ENCODE measurements around the gene C1RL. TPM values are rescaled to one million over a fixed set of nuclear protein-coding genes. Genes with fewer than 3 reads are reported as not detected.

The C1RL gene
- total RNA-seq, 2 experiments from 2014 or later, result 3.0 to 10.4 TPM

DNA sequence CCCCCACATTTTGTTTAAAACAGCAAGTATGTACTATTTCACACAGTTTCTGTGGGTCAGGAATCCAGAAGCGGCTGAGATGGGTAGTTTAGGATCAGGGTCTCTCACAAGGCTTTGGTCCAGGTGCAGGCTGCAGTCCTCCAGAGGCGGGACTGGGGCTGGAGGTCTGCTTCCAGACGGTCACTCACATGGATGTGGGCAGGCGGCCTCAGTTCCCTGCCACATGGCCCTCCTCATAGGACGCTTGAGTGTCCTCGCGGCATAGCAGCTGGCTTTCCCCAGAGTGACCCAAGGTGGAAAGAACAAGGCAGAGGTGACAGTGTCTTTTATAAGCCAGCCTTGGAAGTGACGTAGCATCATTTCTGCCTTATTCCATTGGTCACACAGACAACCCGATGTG is 7.9 kb upstream of the C1RL start:
- Histone ChIP-seq H3K4me1 (ENCODE audit: insufficient read depth, low read length, poor library complexity, severe bottlenecking) (no peaks in the 10 kb centered on the region), H3K4me3 (ENCODE audit: low read depth, low read length, poor library complexity, severe bottlenecking) (no peak overlapping the region), H3K4me2 (ENCODE audit: low read length) (no peak overlapping the region), H4K20me1 (ENCODE audit: insufficient read depth, low read length) (no peaks in the 10 kb centered on the region), H3K27ac (ENCODE audit: low read depth, low read length, poor library complexity, severe bottlenecking) (no peak overlapping the region), H3K9me2 (ENCODE audit: insufficient read depth, low read length) (no peaks in the 10 kb centered on the region), H2AFZ (ENCODE audit: low read length) (no peak overlapping the region), H3K79me2 (ENCODE audit: insufficient read depth, low read depth, low read length) (no peaks in the 10 kb centered on the region), H3K36me3 (ENCODE audit: insufficient read depth, low read length) (no peaks in the 10 kb centered on the region), H3K9me3 (ENCODE audit: low read length) (no peaks in the 10 kb centered on the region)
- ChIA-PET POLR2A (no interaction called here), CTCF (ENCODE audit: unreplicated experiment) (no interaction called here)
- DNase-seq (ENCODE audit: low spot score), result no peak
- no peak for TF ChIP-seq EZH2phosphoT487 (IDR thresholded peaks at IDR 0.05; ENCODE audit: borderline replicate concordance, low read depth, low read length)
- TF ChIP-seq, protein P1, sequence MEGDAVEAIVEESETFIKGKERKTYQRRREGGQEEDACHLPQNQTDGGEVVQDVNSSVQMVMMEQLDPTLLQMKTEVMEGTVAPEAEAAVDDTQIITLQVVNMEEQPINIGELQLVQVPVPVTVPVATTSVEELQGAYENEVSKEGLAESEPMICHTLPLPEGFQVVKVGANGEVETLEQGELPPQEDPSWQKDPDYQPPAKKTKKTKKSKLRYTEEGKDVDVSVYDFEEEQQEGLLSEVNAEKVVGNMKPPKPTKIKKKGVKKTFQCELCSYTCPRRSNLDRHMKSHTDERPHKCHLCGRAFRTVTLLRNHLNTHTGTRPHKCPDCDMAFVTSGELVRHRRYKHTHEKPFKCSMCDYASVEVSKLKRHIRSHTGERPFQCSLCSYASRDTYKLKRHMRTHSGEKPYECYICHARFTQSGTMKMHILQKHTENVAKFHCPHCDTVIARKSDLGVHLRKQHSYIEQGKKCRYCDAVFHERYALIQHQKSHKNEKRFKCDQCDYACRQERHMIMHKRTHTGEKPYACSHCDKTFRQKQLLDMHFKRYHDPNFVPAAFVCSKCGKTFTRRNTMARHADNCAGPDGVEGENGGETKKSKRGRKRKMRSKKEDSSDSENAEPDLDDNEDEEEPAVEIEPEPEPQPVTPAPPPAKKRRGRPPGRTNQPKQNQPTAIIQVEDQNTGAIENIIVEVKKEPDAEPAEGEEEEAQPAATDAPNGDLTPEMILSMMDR (conservative IDR thresholded peaks at IDR 0.05; ENCODE audit: low read length), result no peak
- intact Hi-C loops (cut with micrococcal nuclease; ENCODE audit: unreplicated experiment), result loop anchor here (10.0 kb wide), 1 partner anchor 1672 kb away; no protein-coding TSS in a partner anchor
- no TSS peak for BruUV-seq (replicated peaks)

DNA sequence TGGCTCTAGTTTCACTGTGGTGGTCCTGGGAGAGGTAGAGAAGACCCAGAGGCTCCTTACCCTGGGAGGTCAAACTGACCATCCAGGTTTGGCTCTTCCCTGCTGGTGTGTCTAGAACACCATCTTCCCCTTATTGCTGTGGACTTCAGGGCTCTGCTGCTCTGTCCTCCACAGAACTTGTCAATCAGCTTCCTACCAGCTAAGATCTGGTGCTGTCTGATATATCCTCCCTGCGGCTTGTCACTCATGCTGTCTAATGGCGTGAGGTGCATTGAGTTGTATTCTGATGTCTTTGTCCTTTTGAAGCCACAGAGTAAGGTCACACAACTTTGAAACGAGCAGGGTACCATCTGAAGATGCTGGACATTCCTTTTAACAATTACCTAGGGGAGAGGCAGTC is 7.2 kb upstream of the C1RL start:
- Histone ChIP-seq H2AFZ (ENCODE audit: low read length) (no peak overlapping the region), H3K4me1 (ENCODE audit: insufficient read depth, low read length, poor library complexity, severe bottlenecking) (no peaks in the 10 kb centered on the region), H3K27ac (ENCODE audit: low read depth, low read length, poor library complexity, severe bottlenecking) (no peak overlapping the region), H3K79me2 (ENCODE audit: insufficient read depth, low read depth, low read length) (no peaks in the 10 kb centered on the region), H4K20me1 (ENCODE audit: insufficient read depth, low read length) (no peaks in the 10 kb centered on the region), H3K9me3 (ENCODE audit: low read length) (no peaks in the 10 kb centered on the region), H3K36me3 (ENCODE audit: insufficient read depth, low read length) (no peaks in the 10 kb centered on the region), H3K4me2 (ENCODE audit: low read length) (no peak overlapping the region), H3K4me3 (ENCODE audit: low read depth, low read length, poor library complexity, severe bottlenecking) (no peak overlapping the region), H3K9me2 (ENCODE audit: insufficient read depth, low read length) (no peaks in the 10 kb centered on the region)
- TF ChIP-seq, protein P1 (conservative IDR thresholded peaks at IDR 0.05; ENCODE audit: low read length), result no peak
- no peak for TF ChIP-seq EZH2phosphoT487 (IDR thresholded peaks at IDR 0.05; ENCODE audit: borderline replicate concordance, low read depth, low read length)
- no peak for DNase-seq (ENCODE audit: low spot score)
- BruUV-seq (replicated peaks), result no TSS peak
- intact Hi-C loops (cut with micrococcal nuclease; ENCODE audit: unreplicated experiment), result loop anchor here (10.0 kb wide), 1 partner anchor 1671 kb away; no protein-coding TSS in a partner anchor
- CTCF ChIA-PET (ENCODE audit: unreplicated experiment), result no interaction called here
- POLR2A ChIA-PET, result interaction anchor here (0.6 kb wide), 1 partner anchor 524 kb away, joined by 3 read pairs; no protein-coding TSS in a partner anchor

DNA sequence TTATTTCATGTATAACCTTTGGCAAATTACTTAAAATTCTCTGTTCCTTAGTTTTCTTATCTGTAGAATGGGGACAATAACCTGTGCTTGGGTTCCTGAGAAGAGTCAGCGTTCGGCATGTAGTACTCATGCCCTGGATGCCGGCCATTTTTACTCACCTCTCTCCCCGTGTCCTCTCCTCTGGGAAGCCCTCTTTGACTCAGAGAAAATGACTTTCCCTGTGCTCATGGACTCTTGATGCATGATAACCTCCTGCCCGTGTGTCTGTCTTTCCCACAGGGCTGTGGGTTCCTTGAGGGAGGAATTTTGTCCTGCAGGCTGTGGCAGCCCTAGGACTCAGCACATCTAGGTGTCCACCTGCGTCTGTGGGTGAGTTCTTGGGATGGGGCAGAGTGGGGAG is 5.8 kb upstream of the C1RL start:
- no peaks in the 10 kb centered on the region for H3K4me1 ChIP-seq (ENCODE audit: insufficient read depth, low read length, poor library complexity, severe bottlenecking)
- CTCF ChIA-PET (ENCODE audit: unreplicated experiment), result no interaction called here
- intact Hi-C loops (cut with micrococcal nuclease; ENCODE audit: unreplicated experiment), result loop anchor here (10.0 kb wide), 1 partner anchor 1670 kb away; no protein-coding TSS in a partner anchor
- TF ChIP-seq, protein P1 (conservative IDR thresholded peaks at IDR 0.05; ENCODE audit: low read length), result no peak
- no peak for TF ChIP-seq EZH2phosphoT487 (IDR thresholded peaks at IDR 0.05; ENCODE audit: borderline replicate concordance, low read depth, low read length)
- no peaks in the 10 kb centered on the region for H3K9me2 ChIP-seq (ENCODE audit: insufficient read depth, low read length)
- POLR2A ChIA-PET, result interaction anchor here (0.6 kb wide), 1 partner anchor 143 kb away, joined by 3 read pairs; no protein-coding TSS in a partner anchor
- no peaks in the 10 kb centered on the region for H4K20me1 ChIP-seq (ENCODE audit: insufficient read depth, low read length)
- no peak overlapping the region for H3K4me2 ChIP-seq (ENCODE audit: low read length)
- H2AFZ ChIP-seq (ENCODE audit: low read length), result no peak overlapping the region
- H3K36me3 ChIP-seq (ENCODE audit: insufficient read depth, low read length), result no peaks in the 10 kb centered on the region
- no peak overlapping the region for H3K4me3 ChIP-seq (ENCODE audit: low read depth, low read length, poor library complexity, severe bottlenecking)
- H3K27ac ChIP-seq (ENCODE audit: low read depth, low read length, poor library complexity, severe bottlenecking), result no peak overlapping the region
- no TSS peak for BruUV-seq (replicated peaks)
- no peaks in the 10 kb centered on the region for H3K9me3 ChIP-seq (ENCODE audit: low read length)
- no peak for DNase-seq (ENCODE audit: low spot score)
- no peaks in the 10 kb centered on the region for H3K79me2 ChIP-seq (ENCODE audit: insufficient read depth, low read depth, low read length)
